Activated T-cell treated with anti-CD3 and anti-CD28 coated beads, Interleukin-2, amount 50 U/mL, for 24 hours (primary cell): Measurements from ENCODE around the gene OR52A1.

Experiments used
- DNase-seq: peaks from one replicate; pipeline ENCODE4 v3.0.0-alpha.2; 2020
- H3K27ac Mint-ChIP-seq: 2 replicates; pipeline ENCODE4 v1.8.0; 2020; ENCODE audit warnings: mild to moderate bottlenecking, mixed read lengths
- H3K27me3 Mint-ChIP-seq: 2 replicates; pipeline ENCODE4 v1.8.0; 2020; ENCODE audit warnings: mixed read lengths
- H3K36me3 Mint-ChIP-seq: 2 replicates; pipeline ENCODE4 v1.8.0; 2020; ENCODE audit warnings: low read depth, mixed read lengths
- H3K4me1 Mint-ChIP-seq: 2 replicates; pipeline ENCODE4 v1.8.0; 2020; ENCODE audit warnings: low read depth, mixed read lengths
- H3K4me3 Mint-ChIP-seq: 2 replicates; pipeline ENCODE4 v1.8.0; 2020; ENCODE audit warnings: mild to moderate bottlenecking, moderate library complexity, mixed read lengths
- H3K9me3 Mint-ChIP-seq: 2 replicates; pipeline ENCODE4 v1.8.0; 2020; ENCODE audit warnings: mixed read lengths

The OR52A1 gene

GRCh38 chr11:5115339-5115738 is 39.2 kb downstream of the OR52A1 start:
- Mint-ChIP-seq H3K4me3 (no peak overlapping the region), H3K4me1 (no peaks in the 10 kb centered on the region), H3K9me3 (no peaks in the 10 kb centered on the region), H3K36me3 (no peaks in the 10 kb centered on the region), H3K27me3 (peaks cover 17% of the 10 kb centered on the region), H3K27ac (no peak overlapping the region)
- no peak for DNase-seq

- H3K4me3 Mint-ChIP-seq = no peak overlapping the region
- no peaks in the 10 kb centered on the region for H3K9me3 Mint-ChIP-seq
- H3K36me3 Mint-ChIP-seq = no peaks in the 10 kb centered on the region
- peaks cover 16% of the 10 kb centered on the region for H3K27me3 Mint-ChIP-seq
- no peaks in the 10 kb centered on the region for H3K4me1 Mint-ChIP-seq
- H3K27ac Mint-ChIP-seq = no peak overlapping the region
- DNase-seq = no peak
Measured at GRCh38 chr11:5107285-5107684, 47.3 kb downstream of the OR52A1 start.

GRCh38 chr11:5103066-5103465 is 51.5 kb downstream of the OR52A1 start:
- no peaks in the 10 kb centered on the region for H3K4me1 Mint-ChIP-seq
- no peak for DNase-seq
- no peaks in the 10 kb centered on the region for H3K36me3 Mint-ChIP-seq
- no peaks in the 10 kb centered on the region for H3K9me3 Mint-ChIP-seq
- H3K27me3 Mint-ChIP-seq = peaks cover 17% of the 10 kb centered on the region
- H3K27ac Mint-ChIP-seq = no peak overlapping the region
- no peak overlapping the region for H3K4me3 Mint-ChIP-seq

- no peak overlapping the region for H3K4me3 Mint-ChIP-seq
- no peaks in the 10 kb centered on the region for H3K9me3 Mint-ChIP-seq
- no peaks in the 10 kb centered on the region for H3K4me1 Mint-ChIP-seq
- H3K36me3 Mint-ChIP-seq = no peaks in the 10 kb centered on the region
- H3K27me3 Mint-ChIP-seq = peaks cover 14% of the 10 kb centered on the region
- DNase-seq = no peak
- no peak overlapping the region for H3K27ac Mint-ChIP-seq
Measured at GRCh38 chr11:5102246-5102645, 52.3 kb downstream of the OR52A1 start.

- no peaks in the 10 kb centered on the region for H3K27me3 Mint-ChIP-seq
- no peak overlapping the region for H3K4me3 Mint-ChIP-seq
- no peak overlapping the region for H3K27ac Mint-ChIP-seq
- no peaks in the 10 kb centered on the region for H3K36me3 Mint-ChIP-seq
- H3K9me3 Mint-ChIP-seq = no peaks in the 10 kb centered on the region
- DNase-seq = no peak
- H3K4me1 Mint-ChIP-seq = no peaks in the 10 kb centered on the region
Measured at GRCh38 chr11:5096011-5096410, 58.5 kb downstream of the OR52A1 start.
